Neural crest cell (in vitro differentiated cells): ENCODE data around the gene SPINT1. TPM values are rescaled to one million over a fixed set of nuclear protein-coding genes. Genes with fewer than 3 reads are reported as not detected.

ENCODE experiments used
- DNase-seq: peaks from one replicate; pipeline ENCODE4 v3.0.0; 2021; ENCODE audit warnings: low read depth, mixed read lengths, low spot score
- H3K27ac Mint-ChIP-seq: one replicate; pipeline ENCODE4 v1.8.0; 2021; ENCODE audit warnings: mild to moderate bottlenecking, mixed read lengths; ENCODE audit not compliant: unreplicated experiment
- H3K27me3 Mint-ChIP-seq: 2 replicates; pipeline ENCODE4 v1.8.0; 2021; ENCODE audit warnings: low read depth, mild to moderate bottlenecking, mixed read lengths
- H3K36me3 Mint-ChIP-seq: 2 replicates; pipeline ENCODE4 v1.8.0; 2021; ENCODE audit warnings: low read depth, mild to moderate bottlenecking, mixed read lengths
- H3K4me1 Mint-ChIP-seq: 2 replicates; pipeline ENCODE4 v1.8.0; 2021; ENCODE audit warnings: mixed read lengths
- H3K4me3 Mint-ChIP-seq: one replicate; pipeline ENCODE4 v1.8.0; 2021; ENCODE audit warnings: mild to moderate bottlenecking, mixed read lengths
- H3K9me3 Mint-ChIP-seq: 2 replicates; pipeline ENCODE4 v1.8.0; 2021; ENCODE audit warnings: mixed read lengths
- CTCF ChIP-seq: fragments of 200-600 bp; sonication (generic); conservative IDR thresholded peaks from 2 replicates; pipeline ENCODE4 v1.5.0; 2021; ENCODE audit warnings: antibody characterized with exemption, mild to moderate bottlenecking
- total RNA-seq: library from RNA; stranded (reverse); gene quantifications from 2 replicates; pipeline ENCODE4 v1.2.1, GENCODE V29; 2021

SPINT1 gene
- total RNA-seq, 1 donor from 2014 or later, result 1.0 TPM

GRCh38 chr15:40812721-40813425, 31.0 kb upstream of the SPINT1 start:
- Mint-ChIP-seq H3K27me3 (no peaks in the 10 kb centered on the region), H3K9me3 (no peaks in the 10 kb centered on the region), H3K4me1 (peaks cover 9% of the 10 kb centered on the region), H3K4me3 (no peak overlapping the region), H3K27ac (peak overlapping the region; percentile 71), H3K36me3 (no peaks in the 10 kb centered on the region)
- TF ChIP-seq CTCF, result no peak
- DNase-seq, result no peak

GRCh38 chr15:40815042-40815698, 28.7 kb upstream of the SPINT1 start:
- Mint-ChIP-seq H3K36me3 (no peaks in the 10 kb centered on the region), H3K4me1 (no peaks in the 10 kb centered on the region), H3K27me3 (peaks cover 5% of the 10 kb centered on the region), H3K27ac (no peak overlapping the region), H3K4me3 (peak overlapping the region; percentile 10), H3K9me3 (no peaks in the 10 kb centered on the region)
- no peak for DNase-seq
- no peak for TF ChIP-seq CTCF

- peaks cover 5% of the 10 kb centered on the region for H3K27me3 Mint-ChIP-seq
- no peak for TF ChIP-seq CTCF
- H3K4me1 Mint-ChIP-seq, result no peaks in the 10 kb centered on the region
- H3K4me3 Mint-ChIP-seq, result no peak overlapping the region
- DNase-seq, result no peak
- no peak overlapping the region for H3K27ac Mint-ChIP-seq
- no peaks in the 10 kb centered on the region for H3K36me3 Mint-ChIP-seq
- no peaks in the 10 kb centered on the region for H3K9me3 Mint-ChIP-seq
Observed at GRCh38 chr15:40819048-40819447, 24.8 kb upstream of the SPINT1 start.

GRCh38 chr15:40821195-40821594, 22.7 kb upstream of the SPINT1 start:
- Mint-ChIP-seq H3K36me3 (no peaks in the 10 kb centered on the region), H3K27me3 (peaks cover 5% of the 10 kb centered on the region), H3K4me1 (no peaks in the 10 kb centered on the region), H3K9me3 (no peaks in the 10 kb centered on the region), H3K4me3 (no peak overlapping the region), H3K27ac (no peak overlapping the region)
- no peak for TF ChIP-seq CTCF
- DNase-seq, result no peak

GRCh38 chr15:40823572-40824343, 20.1 kb upstream of the SPINT1 start:
- Mint-ChIP-seq H3K27me3 (peaks cover 13% of the 10 kb centered on the region), H3K4me1 (no peaks in the 10 kb centered on the region), H3K4me3 (no peak overlapping the region), H3K36me3 (no peaks in the 10 kb centered on the region), H3K27ac (no peak overlapping the region), H3K9me3 (no peaks in the 10 kb centered on the region)
- DNase-seq, result no peak
- no peak for TF ChIP-seq CTCF
